ENCODE data around the gene ACBD3. TPM values are rescaled to one million over a fixed set of nuclear protein-coding genes. Genes with fewer than 3 reads are reported as not detected.
A peak's percentile ranks its signal among the peaks of the same experiment; 100 is the strongest.

ACBD3 gene
- total RNA-seq, 2 donors from 2014 or later, result 44.7 to 59.8 TPM

- Histone ChIP-seq H3K9me3 (no peaks in the 10 kb centered on the region), H3K4me3 (no peak overlapping the region), H3K27me3 (replicated peaks; ENCODE audit: insufficient read depth) (no peaks in the 10 kb centered on the region), H3K27ac (no peak overlapping the region), H3K36me3 (no peaks in the 10 kb centered on the region), H3K4me1 (ENCODE audit: control insufficient read depth in 1 of 2, low read depth in 2 of 2) (peaks cover 7 to 15% of the 10 kb centered on the region in 2 donors)
- no peak for TF ChIP-seq CTCF (IDR thresholded peaks at IDR 0.05)
- ATAC-seq (ENCODE audit: insufficient number of reproducible peaks, low FRiP score, low read depth) (no peak), DNase-seq (ENCODE audit: low spot score) (no peak)
Measured at GRCh38 chr1:226135709-226136108, 50.8 kb downstream of the ACBD3 start.

DNA sequence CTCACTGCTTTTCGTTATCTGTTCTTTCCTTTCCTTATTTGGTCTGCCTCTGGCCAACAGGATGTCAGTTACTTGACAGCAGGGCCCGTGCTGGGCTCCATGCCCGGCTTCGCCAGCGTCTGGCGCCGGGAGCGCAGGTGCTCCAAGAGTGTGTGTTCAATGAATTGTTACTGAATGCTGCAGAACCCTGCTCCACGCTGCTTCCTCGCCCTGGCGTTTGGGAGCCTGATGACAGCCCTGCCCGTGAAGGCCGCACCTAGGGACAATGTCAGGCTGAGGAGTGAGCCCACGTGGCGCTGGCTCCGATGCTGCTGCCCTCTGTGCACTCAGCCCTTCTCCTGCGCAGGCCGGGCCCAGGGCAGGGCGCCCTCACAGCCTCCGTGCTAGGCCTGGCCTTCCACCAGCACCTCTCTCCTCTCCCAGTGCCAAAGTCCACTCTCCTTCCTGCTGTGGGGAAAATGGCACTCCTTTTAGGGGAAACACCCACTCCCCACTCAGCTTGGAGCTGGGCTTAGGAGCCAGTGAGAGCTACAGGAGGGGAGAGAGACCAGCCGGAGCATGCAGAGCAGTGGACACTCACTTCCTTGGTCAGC is 51.4 kb downstream of the ACBD3 start:
- DNase-seq (ENCODE audit: low spot score) (no peak), ATAC-seq (ENCODE audit: insufficient number of reproducible peaks, low FRiP score, low read depth) (no peak)
- Histone ChIP-seq H3K27me3 (replicated peaks; ENCODE audit: insufficient read depth) (no peaks in the 10 kb centered on the region), H3K27ac (no peak overlapping the region), H3K4me3 (peak overlapping the region; percentile 57), H3K36me3 (no peaks in the 10 kb centered on the region), H3K9me3 (no peaks in the 10 kb centered on the region), H3K4me1 (ENCODE audit: control insufficient read depth in 1 of 2, low read depth in 2 of 2) (peaks cover 7 to 15% of the 10 kb centered on the region in 2 donors)
- TF ChIP-seq CTCF (IDR thresholded peaks at IDR 0.05), result no peak

DNA sequence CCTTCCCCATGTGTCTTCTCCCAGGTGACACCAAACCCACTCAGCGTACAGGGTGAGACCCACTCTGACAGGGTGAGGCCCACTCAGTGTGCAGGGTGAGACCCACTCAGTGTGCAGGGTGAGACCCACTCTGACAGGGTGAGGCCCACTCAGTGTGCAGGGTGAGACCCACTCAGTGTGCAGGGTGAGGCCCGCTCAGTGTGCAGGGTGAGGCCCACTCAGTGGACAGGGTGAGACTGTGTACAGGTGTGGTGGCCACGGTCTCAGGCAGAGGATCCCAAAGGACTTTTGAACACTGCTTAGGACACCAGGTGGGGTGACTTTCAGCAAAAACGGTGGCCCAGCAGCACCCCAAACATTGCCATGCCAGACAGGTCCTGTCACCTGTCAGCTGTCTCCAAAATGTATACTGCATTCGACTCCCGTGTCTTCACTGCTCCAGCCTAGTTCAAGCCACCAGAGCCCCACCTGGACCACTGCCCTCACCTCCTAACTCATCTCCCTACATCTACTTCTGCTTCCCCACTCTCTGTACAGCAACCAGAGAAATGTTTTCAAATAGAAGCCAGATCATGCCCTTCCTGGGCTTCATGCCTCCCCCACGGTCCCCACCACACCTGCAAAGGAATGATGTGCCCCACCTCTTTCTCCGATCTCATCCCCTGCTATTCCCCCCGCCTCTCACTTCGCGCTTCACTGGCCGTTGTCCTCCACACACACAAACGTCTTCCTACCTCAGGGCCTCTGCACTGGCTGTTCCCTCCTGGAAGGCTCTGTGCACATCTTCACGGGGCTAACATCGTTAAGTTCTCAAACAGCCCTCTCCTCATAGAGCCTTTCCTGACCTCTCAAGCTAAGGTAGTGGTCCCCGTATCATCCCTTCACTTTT is 52.1 kb downstream of the ACBD3 start:
- Histone ChIP-seq H3K27ac (no peak overlapping the region), H3K36me3 (no peaks in the 10 kb centered on the region), H3K9me3 (no peaks in the 10 kb centered on the region), H3K4me3 (peak overlapping the region; percentile 57), H3K4me1 (ENCODE audit: control insufficient read depth in 1 of 2, low read depth in 2 of 2) (peaks cover 7 to 15% of the 10 kb centered on the region in 2 donors), H3K27me3 (replicated peaks; ENCODE audit: insufficient read depth) (no peaks in the 10 kb centered on the region)
- ATAC-seq (ENCODE audit: insufficient number of reproducible peaks, low FRiP score, low read depth) (no peak), DNase-seq (ENCODE audit: low spot score) (no peak)
- no peak for TF ChIP-seq CTCF (IDR thresholded peaks at IDR 0.05)

GRCh38 chr1:226133504-226134123 is 52.9 kb downstream of the ACBD3 start:
- peaks cover 7 to 15% of the 10 kb centered on the region in 2 donors for H3K4me1 ChIP-seq (ENCODE audit: control insufficient read depth in 1 of 2, low read depth in 2 of 2)
- H3K27me3 ChIP-seq (replicated peaks; ENCODE audit: insufficient read depth), result no peaks in the 10 kb centered on the region
- no peaks in the 10 kb centered on the region for H3K36me3 ChIP-seq
- TF ChIP-seq CTCF (IDR thresholded peaks at IDR 0.05), result no peak
- H3K27ac ChIP-seq, result no peak overlapping the region
- no peak overlapping the region for H3K4me3 ChIP-seq
- no peak for ATAC-seq (ENCODE audit: insufficient number of reproducible peaks, low FRiP score, low read depth)
- DNase-seq (ENCODE audit: low spot score), result no peak
- H3K9me3 ChIP-seq, result no peaks in the 10 kb centered on the region

Measured in thoracic aorta (tissue), 2 donors.